GM12878 (cell line): Measurements from ENCODE around the gene ZSCAN9. TPM values are rescaled to one million over a fixed set of nuclear protein-coding genes. Genes with fewer than 3 reads are reported as not detected.

Experiments used
- ATAC-seq: fragments of 200-7000 bp; cut with Tn5 transposase; 3 replicates; pipeline ENCODE4 v1.9.1; 2020; ENCODE audit warnings: mild to moderate bottlenecking, moderate library complexity
- BruUV-seq: library from RNA; stranded (reverse); fragments of 400-500 nt; replicated peaks from 2 replicates; lab custom pipeline; 2021; lab: Mats Ljungman, UMichigan
- CTCF ChIA-PET: fragments of 300-600 bp; sonication (Branson Sonifier 250); formaldehyde crosslinking; extraction: SDS; loops from one replicate; lab custom pipeline; 2021; ENCODE audit warnings: inconsistent platforms; lab: Yijun Ruan, JAX
- POLR2A ChIA-PET: fragments of 350-600 bp; formaldehyde crosslinking; extraction: SDS; loops from one replicate; lab custom pipeline; 2021; ENCODE audit warnings: inconsistent platforms; lab: Charles Lee
- RAD21 ChIA-PET: fragments of 300-600 bp; sonication (Branson Sonifier 250); formaldehyde crosslinking; loops from one replicate; lab custom pipeline; 2023; ENCODE audit warnings: antibody characterized with exemption; ENCODE audit not compliant: unreplicated experiment; lab: Charles Lee
- SMC1A ChIA-PET: fragments of 300-600 bp; sonication (Branson Sonifier 250); formaldehyde crosslinking; loops from one replicate; lab custom pipeline; 2023; ENCODE audit not compliant: unreplicated experiment, uncharacterized antibody; lab: Charles Lee
- DNase-seq: peaks from one replicate; pipeline ENCODE4 v3.0.0-alpha.2; 2011; ENCODE audit warnings: low read depth, low spot score
- FAIRE-seq: peaks from 3 replicates; lab custom pipeline; 2011; peaks lifted over from hg19 to GRCh38; lab: Jason Lieb, UNC
- H2AFZ ChIP-seq: 2 replicates; pipeline ENCODE4 v1.6.0; 2011; ENCODE audit warnings: low read depth, low read length, control low read depth; ENCODE audit not compliant: control insufficient read depth
- H3K27ac ChIP-seq: 2 replicates; pipeline ENCODE4 v1.5.1; 2011; ENCODE audit warnings: control low read depth; ENCODE audit not compliant: control insufficient read depth, insufficient read depth
- H3K27me3 ChIP-seq, 2 experiments: replicated peaks in 1 of 2; 2 replicates each; pipeline versions ENCODE4 v1.6.0 to v1.6.1; 2011; ENCODE audit warnings: low read length in 1 of 2; ENCODE audit not compliant: control insufficient read depth in 2 of 2, insufficient read depth in 2 of 2
- H3K36me3 ChIP-seq, 2 experiments: 2 replicates each; pipeline ENCODE4 v1.5.1; 2011; ENCODE audit warnings: low read length in 1 of 2; ENCODE audit not compliant: control insufficient read depth in 2 of 2, insufficient read depth in 2 of 2
- H3K4me1 ChIP-seq: 2 replicates; pipeline ENCODE4 v1.6.1; 2011; ENCODE audit warnings: mild to moderate bottlenecking, low read length, moderate library complexity, mixed read lengths; ENCODE audit not compliant: control insufficient read depth, insufficient read depth
- H3K4me2 ChIP-seq: 2 replicates; pipeline ENCODE4 v1.6.0; 2011; ENCODE audit warnings: control low read depth; ENCODE audit not compliant: control insufficient read depth, insufficient read depth
- H3K4me3 ChIP-seq: fragments of 200-600 bp; sonication (generic); 2 replicates; pipeline ENCODE4 v1.5.1; 2016
- H3K79me2 ChIP-seq: 2 replicates; pipeline ENCODE4 v1.6.0; 2011; ENCODE audit warnings: low read length; ENCODE audit not compliant: control insufficient read depth, insufficient read depth
- H3K9ac ChIP-seq: 2 replicates; pipeline ENCODE4 v1.8.0; 2011; ENCODE audit warnings: low read length, control low read depth, mixed read lengths; ENCODE audit not compliant: control insufficient read depth, insufficient read depth
- H3K9me3 ChIP-seq: replicated peaks from 3 replicates; pipeline ENCODE4 v1.5.1; 2011; ENCODE audit warnings: mild to moderate bottlenecking, low read length; ENCODE audit not compliant: control insufficient read depth, insufficient read depth
- H4K20me1 ChIP-seq: 2 replicates; pipeline ENCODE4 v1.6.0; 2011; ENCODE audit not compliant: control insufficient read depth, insufficient read depth
- BMI1 ChIP-seq: fragments of 450-650 bp; IDR thresholded peaks from 2 replicates; pipeline ENCODE4 v1.6.1; 2016; ENCODE audit warnings: mild to moderate bottlenecking, moderate library complexity, borderline replicate concordance
- CEBPB ChIP-seq, 2 experiments: fragments of 150-350 bp in 1 of 2; IDR thresholded peaks; 2 replicates each; pipeline ENCODE4 v1.6.1; 2012 to 2014; ENCODE audit warnings: low read depth in 2 of 2, low read length in 2 of 2, borderline replicate concordance in 1 of 2, inconsistent platforms in 1 of 2
- CHD1 ChIP-seq: IDR thresholded peaks from 2 replicates; pipeline ENCODE4 v1.6.1; 2012; ENCODE audit warnings: low read depth, low read length, improper control_type of control experiment
- CHD4 ChIP-seq: fragments of 200-600 bp; sonication (generic); IDR thresholded peaks from 2 replicates; pipeline ENCODE4 v1.6.1; 2016; ENCODE audit warnings: mild to moderate bottlenecking
- IKZF2 ChIP-seq, 2 experiments: fragments of 450-650 bp; IDR thresholded peaks; 2 replicates each; pipeline ENCODE4 v1.6.1; 2017; ENCODE audit warnings: mild to moderate bottlenecking in 2 of 2, moderate library complexity in 2 of 2
- JUNB ChIP-seq: IDR thresholded peaks from 2 replicates; pipeline ENCODE4 v1.6.1; 2016; ENCODE audit warnings: antibody characterized with exemption, mild to moderate bottlenecking
- NBN ChIP-seq: fragments of 450-650 bp; IDR thresholded peaks from 2 replicates; pipeline ENCODE4 v1.6.1; 2016
- STAT1 ChIP-seq: fragments of 450-650 bp; conservative IDR thresholded peaks from 2 replicates; pipeline ENCODE4 v1.6.1; 2014; ENCODE audit warnings: antibody characterized with exemption, mild to moderate bottlenecking
- TBL1XR1 ChIP-seq: IDR thresholded peaks from 2 replicates; pipeline ENCODE4 v1.6.1; 2012; ENCODE audit warnings: low read depth, low read length, improper control_type of control experiment
- ZBED1 ChIP-seq: IDR thresholded peaks from 2 replicates; pipeline ENCODE4 v1.6.1; 2016; ENCODE audit warnings: borderline replicate concordance
- WGBS: methylation state at CpG from one replicate; pipeline ENCODE4 v1.1.6; 2016; ENCODE audit warnings: low lambda C conversion rate; ENCODE audit not compliant: insufficient replicate concordance, insufficient coverage; ENCODE audit errors: missing lambda C conversion rate; 5-methylcytosine and 5-hydroxymethylcytosine counted together
- in situ Hi-C: fragments of 300-500 bp; cut with MboI; formaldehyde crosslinking; loops from 9 replicates; pipeline ENCODE4 v1.14.3; 2018; ENCODE audit warnings: mixed read lengths
- intact Hi-C: fragments of 100-400 bp; cut with micrococcal nuclease; formaldehyde crosslinking; loops from one replicate; pipeline ENCODE4 v1.14.2; 2022; ENCODE audit not compliant: unreplicated experiment
- polyA plus RNA-seq, 11 experiments: library from polyadenylated mRNA; depleted of rRNA in 4 of 11; unstranded in 6 of 11; stranded (reverse) in 5 of 11; fragments of >200 nt; fragmentation: Nextera tagmentation in 4 of 11; fragmentation: Illumina TruSeq in 1 of 11; extraction: Ambion mirVana in 4 of 11; extraction: Trizol in 1 of 11; gene quantifications; 1 replicate in 1 of 11; 2 replicates in 10 of 11; pipeline versions ENCODE4 v1.2.1 to v1.2.3, GENCODE V29; 2011 to 2016; ENCODE audit warnings: inconsistent platforms in 2 of 11, missing spikeins in 2 of 11, low read depth in 1 of 11
- total RNA-seq, 4 experiments: library from RNA; depleted of rRNA in 3 of 4; stranded (reverse); fragments of >200 nt in 3 of 4; fragmentation: Illumina TruSeq in 1 of 4; extraction: Trizol in 1 of 4; gene quantifications; 2 replicates each; pipeline versions ENCODE4 v1.2.1 to v1.2.3, GENCODE V29; 2013 to 2021
- TF ChIP-seq, protein P1 (sequence below): fragments of 150-350 bp; IDR thresholded peaks from 2 replicates; pipeline ENCODE4 v1.6.1; 2014; ENCODE audit warnings: mild to moderate bottlenecking, low read depth, low read length
- TF ChIP-seq, protein P2 (sequence below): IDR thresholded peaks from 2 replicates; pipeline ENCODE4 v1.6.1; 2012; ENCODE audit warnings: improper control_type of control experiment, low read depth, low read length; ENCODE audit not compliant: insufficient replicate concordance
- TF ChIP-seq, protein P3 (sequence below): IDR thresholded peaks from 2 replicates; pipeline ENCODE4 v1.6.1; 2011; ENCODE audit warnings: mild to moderate bottlenecking, low read depth, low read length, moderate library complexity; ENCODE audit not compliant: insufficient replicate concordance
- TF ChIP-seq, protein P4 (sequence below): fragments of 450-650 bp; formaldehyde crosslinking; IDR thresholded peaks from 2 replicates; pipeline ENCODE4 v1.4.0; 2022; ENCODE audit warnings: mild to moderate bottlenecking, moderate library complexity

Gene ZSCAN9
- total and polyA plus RNA-seq, 10 of the 15 experiments (the other 5 are each of a cell fraction or from before 2014, with no cell fraction given), result 8.1 to 28.7 (median 17.4) TPM

DNA sequence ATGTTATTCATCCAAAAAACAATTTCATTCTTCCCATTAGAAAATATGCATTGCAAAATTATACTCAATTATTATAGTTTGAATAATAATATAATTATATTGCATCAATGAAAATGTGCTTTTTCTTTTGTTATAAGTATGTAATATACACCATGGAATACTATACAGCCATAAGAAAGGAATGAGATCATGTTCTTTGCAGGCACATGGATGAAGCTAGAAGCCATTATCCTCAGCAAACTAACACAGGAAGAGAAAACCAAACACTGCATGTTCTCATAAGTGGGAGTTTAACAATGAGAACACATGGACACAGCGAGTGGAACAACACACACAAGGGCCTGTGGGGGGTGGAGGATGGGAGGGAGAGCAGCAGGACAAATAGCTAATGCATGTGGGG, 32.0 kb downstream of the ZSCAN9 start:
- peaks cover 4% of the 10 kb centered on the region; the same call in 2 of the 3 replicates for H3K9me3 ChIP-seq
- H3K4me2 ChIP-seq, result no peak overlapping the region
- CTCF ChIA-PET, result interaction anchor here (2.2 kb wide), 1 partner anchor 11 kb away, joined by 4 read pairs; the partner anchor contains the start of gene ZSCAN26
- H4K20me1 ChIP-seq, result no peaks in the 10 kb centered on the region
- no peaks in the 10 kb centered on the region for H3K36me3 ChIP-seq
- POLR2A ChIA-PET, result no interaction called here
- in situ Hi-C loops, result no loop called here
- no peak overlapping the region for H2AFZ ChIP-seq
- FAIRE-seq (no peak), DNase-seq (no peak), ATAC-seq (no peak)
- no peaks in the 10 kb centered on the region for H3K27me3 ChIP-seq
- no TSS peak for BruUV-seq
- SMC1A ChIA-PET, result interaction anchor here (0.6 kb wide), 1 partner anchor 10 kb away, joined by 4 read pairs; the partner anchor contains the start of gene ZSCAN26
- no peak overlapping the region for H3K27ac ChIP-seq
- no peaks in the 10 kb centered on the region for H3K4me1 ChIP-seq
- 0% methylated on average over 1 of the region's 1 CpG for WGBS
- no peak overlapping the region for H3K4me3 ChIP-seq
- intact Hi-C loops, result no loop called here
- RAD21 ChIA-PET, result no interaction called here
- peaks cover 2% of the 10 kb centered on the region for H3K79me2 ChIP-seq
- no peak overlapping the region for H3K9ac ChIP-seq
- TF ChIP-seq, protein P1, sequence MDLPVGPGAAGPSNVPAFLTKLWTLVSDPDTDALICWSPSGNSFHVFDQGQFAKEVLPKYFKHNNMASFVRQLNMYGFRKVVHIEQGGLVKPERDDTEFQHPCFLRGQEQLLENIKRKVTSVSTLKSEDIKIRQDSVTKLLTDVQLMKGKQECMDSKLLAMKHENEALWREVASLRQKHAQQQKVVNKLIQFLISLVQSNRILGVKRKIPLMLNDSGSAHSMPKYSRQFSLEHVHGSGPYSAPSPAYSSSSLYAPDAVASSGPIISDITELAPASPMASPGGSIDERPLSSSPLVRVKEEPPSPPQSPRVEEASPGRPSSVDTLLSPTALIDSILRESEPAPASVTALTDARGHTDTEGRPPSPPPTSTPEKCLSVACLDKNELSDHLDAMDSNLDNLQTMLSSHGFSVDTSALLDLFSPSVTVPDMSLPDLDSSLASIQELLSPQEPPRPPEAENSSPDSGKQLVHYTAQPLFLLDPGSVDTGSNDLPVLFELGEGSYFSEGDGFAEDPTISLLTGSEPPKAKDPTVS, result no peak
- TF ChIP-seq STAT1, result no peak
- TF ChIP-seq CHD1, result no peak
- no peak for TF ChIP-seq BMI1
- no peak for TF ChIP-seq NBN
- TF ChIP-seq IKZF2 (IDR thresholded peaks at IDR 0.05), result no peak
- no peak for TF ChIP-seq TBL1XR1
- TF ChIP-seq, protein P2, sequence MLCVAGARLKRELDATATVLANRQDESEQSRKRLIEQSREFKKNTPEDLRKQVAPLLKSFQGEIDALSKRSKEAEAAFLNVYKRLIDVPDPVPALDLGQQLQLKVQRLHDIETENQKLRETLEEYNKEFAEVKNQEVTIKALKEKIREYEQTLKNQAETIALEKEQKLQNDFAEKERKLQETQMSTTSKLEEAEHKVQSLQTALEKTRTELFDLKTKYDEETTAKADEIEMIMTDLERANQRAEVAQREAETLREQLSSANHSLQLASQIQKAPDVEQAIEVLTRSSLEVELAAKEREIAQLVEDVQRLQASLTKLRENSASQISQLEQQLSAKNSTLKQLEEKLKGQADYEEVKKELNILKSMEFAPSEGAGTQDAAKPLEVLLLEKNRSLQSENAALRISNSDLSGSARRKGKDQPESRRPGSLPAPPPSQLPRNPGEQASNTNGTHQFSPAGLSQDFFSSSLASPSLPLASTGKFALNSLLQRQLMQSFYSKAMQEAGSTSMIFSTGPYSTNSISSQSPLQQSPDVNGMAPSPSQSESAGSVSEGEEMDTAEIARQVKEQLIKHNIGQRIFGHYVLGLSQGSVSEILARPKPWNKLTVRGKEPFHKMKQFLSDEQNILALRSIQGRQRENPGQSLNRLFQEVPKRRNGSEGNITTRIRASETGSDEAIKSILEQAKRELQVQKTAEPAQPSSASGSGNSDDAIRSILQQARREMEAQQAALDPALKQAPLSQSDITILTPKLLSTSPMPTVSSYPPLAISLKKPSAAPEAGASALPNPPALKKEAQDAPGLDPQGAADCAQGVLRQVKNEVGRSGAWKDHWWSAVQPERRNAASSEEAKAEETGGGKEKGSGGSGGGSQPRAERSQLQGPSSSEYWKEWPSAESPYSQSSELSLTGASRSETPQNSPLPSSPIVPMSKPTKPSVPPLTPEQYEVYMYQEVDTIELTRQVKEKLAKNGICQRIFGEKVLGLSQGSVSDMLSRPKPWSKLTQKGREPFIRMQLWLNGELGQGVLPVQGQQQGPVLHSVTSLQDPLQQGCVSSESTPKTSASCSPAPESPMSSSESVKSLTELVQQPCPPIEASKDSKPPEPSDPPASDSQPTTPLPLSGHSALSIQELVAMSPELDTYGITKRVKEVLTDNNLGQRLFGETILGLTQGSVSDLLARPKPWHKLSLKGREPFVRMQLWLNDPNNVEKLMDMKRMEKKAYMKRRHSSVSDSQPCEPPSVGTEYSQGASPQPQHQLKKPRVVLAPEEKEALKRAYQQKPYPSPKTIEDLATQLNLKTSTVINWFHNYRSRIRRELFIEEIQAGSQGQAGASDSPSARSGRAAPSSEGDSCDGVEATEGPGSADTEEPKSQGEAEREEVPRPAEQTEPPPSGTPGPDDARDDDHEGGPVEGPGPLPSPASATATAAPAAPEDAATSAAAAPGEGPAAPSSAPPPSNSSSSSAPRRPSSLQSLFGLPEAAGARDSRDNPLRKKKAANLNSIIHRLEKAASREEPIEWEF, result no peak
- TF ChIP-seq, protein P3, sequence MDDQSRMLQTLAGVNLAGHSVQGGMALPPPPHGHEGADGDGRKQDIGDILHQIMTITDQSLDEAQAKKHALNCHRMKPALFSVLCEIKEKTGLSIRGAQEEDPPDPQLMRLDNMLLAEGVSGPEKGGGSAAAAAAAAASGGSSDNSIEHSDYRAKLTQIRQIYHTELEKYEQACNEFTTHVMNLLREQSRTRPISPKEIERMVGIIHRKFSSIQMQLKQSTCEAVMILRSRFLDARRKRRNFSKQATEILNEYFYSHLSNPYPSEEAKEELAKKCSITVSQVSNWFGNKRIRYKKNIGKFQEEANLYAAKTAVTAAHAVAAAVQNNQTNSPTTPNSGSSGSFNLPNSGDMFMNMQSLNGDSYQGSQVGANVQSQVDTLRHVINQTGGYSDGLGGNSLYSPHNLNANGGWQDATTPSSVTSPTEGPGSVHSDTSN, result no peak
- no peak for TF ChIP-seq ZBED1
- TF ChIP-seq CEBPB (IDR thresholded peaks at IDR 0.05; ENCODE audit: borderline replicate concordance in 1 of 2, low read depth in 2 of 2, low read length in 2 of 2), result no peak
- TF ChIP-seq JUNB, result no peak
- TF ChIP-seq, protein P4, sequence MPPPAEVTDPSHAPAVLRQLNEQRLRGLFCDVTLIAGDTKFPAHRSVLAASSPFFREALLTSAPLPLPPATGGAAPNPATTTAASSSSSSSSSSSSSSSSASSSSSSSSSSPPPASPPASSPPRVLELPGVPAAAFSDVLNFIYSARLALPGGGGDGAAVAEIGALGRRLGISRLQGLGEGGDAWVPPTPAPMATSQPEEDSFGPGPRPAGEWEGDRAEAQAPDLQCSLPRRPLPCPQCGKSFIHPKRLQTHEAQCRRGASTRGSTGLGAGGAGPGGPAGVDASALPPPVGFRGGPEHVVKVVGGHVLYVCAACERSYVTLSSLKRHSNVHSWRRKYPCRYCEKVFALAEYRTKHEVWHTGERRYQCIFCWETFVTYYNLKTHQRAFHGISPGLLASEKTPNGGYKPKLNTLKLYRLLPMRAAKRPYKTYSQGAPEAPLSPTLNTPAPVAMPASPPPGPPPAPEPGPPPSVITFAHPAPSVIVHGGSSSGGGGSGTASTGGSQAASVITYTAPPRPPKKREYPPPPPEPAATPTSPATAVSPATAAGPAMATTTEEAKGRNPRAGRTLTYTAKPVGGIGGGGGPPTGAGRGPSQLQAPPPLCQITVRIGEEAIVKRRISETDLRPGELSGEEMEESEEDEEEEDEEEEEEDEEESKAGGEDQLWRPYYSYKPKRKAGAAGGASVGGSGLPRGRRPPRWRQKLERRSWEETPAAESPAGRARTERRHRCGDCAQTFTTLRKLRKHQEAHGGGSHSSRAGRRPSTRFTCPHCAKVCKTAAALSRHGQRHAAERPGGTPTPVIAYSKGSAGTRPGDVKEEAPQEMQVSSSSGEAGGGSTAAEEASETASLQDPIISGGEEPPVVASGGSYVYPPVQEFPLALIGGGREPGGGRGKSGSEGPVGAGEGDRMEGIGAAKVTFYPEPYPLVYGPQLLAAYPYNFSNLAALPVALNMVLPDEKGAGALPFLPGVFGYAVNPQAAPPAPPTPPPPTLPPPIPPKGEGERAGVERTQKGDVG (CRISPR knock-in tag), result no peak
- no peak for TF ChIP-seq CHD4
